ENCODE results near the gene FLACC1. TPM values are rescaled to one million over a fixed set of nuclear protein-coding genes. Genes with fewer than 3 reads are reported as not detected.

Gene FLACC1
- total RNA-seq, 4 donors from 2014 or later, result 2.3 to 5.0 (median 3.4) TPM

DNA sequence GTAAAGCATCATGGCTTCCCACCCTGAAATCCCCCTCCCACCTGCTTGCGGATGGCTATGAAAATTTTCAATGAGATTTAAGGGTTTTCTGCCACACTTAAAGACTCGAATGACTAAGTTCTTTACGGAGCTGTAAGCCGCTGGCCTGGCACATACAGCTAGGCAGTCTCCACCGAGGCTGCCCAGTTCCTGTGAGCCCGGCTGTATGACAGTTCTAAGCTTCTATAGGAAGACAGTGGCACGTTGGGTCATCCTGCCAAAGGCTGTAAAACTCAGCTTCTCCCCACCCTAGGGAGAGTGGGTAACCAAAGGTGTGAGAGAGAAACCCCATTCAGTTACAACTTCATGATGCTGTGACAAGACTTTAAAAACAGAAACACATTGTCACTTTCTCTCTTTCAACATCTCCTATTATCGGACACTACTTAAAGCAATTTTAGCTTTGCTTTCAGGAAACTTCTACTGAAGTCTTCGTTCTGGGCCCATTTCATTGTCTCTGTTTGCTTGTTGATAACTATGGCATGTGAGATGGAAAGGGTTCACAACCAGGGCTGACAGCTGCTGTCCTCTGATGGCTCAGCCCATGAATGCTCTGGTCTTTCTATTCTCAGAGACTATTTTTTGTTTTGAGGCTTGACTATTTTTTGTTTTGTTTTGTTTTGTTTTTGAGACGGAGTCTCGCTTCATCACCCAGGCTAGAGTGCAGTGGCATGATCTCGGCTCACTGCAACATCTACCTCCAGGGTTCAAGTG is 89.7 kb downstream of the FLACC1 start:
- TF ChIP-seq POLR2A (IDR thresholded peaks at IDR 0.05), result no peak
- TF ChIP-seq, protein P1, sequence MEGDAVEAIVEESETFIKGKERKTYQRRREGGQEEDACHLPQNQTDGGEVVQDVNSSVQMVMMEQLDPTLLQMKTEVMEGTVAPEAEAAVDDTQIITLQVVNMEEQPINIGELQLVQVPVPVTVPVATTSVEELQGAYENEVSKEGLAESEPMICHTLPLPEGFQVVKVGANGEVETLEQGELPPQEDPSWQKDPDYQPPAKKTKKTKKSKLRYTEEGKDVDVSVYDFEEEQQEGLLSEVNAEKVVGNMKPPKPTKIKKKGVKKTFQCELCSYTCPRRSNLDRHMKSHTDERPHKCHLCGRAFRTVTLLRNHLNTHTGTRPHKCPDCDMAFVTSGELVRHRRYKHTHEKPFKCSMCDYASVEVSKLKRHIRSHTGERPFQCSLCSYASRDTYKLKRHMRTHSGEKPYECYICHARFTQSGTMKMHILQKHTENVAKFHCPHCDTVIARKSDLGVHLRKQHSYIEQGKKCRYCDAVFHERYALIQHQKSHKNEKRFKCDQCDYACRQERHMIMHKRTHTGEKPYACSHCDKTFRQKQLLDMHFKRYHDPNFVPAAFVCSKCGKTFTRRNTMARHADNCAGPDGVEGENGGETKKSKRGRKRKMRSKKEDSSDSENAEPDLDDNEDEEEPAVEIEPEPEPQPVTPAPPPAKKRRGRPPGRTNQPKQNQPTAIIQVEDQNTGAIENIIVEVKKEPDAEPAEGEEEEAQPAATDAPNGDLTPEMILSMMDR (IDR thresholded peaks at IDR 0.05), result no peak
- no peak for DNase-seq
- Histone ChIP-seq H3K9me3 (no peaks in the 10 kb centered on the region), H3K4me3 (replicated peaks in 1 of 3) (no peak overlapping the region), H3K27me3 (no peaks in the 10 kb centered on the region), H3K36me3 (no peaks in the 10 kb centered on the region), H3K27ac (no peak overlapping the region), H3K4me1 (no peaks in the 10 kb centered on the region)
- intact Hi-C loops (cut with DNase I), result no loop called here
- 89 to 92% methylated on average over 12 of the region's 12 CpGs for WGBS, 2 donors

DNA sequence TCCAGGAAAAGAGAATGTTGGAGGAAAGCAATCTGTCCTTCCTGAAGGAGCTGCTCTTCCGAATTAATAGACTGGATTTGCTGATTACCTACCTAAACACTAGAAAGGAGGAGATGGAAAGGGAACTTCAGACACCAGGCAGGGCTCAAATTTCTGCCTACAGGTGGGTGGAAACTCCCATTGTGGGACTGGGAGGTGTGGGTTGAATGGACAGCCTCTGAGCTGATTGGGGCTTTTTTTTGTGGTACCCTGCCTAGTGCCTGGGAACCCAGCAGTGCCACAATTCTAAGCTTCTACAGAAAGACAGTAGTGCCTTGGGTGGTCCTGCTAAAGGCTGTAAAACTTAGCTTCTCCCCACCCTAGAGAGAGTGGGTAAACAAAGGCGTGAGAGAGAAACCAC is 90.5 kb downstream of the FLACC1 start:
- TF ChIP-seq POLR2A (IDR thresholded peaks at IDR 0.05), result no peak
- TF ChIP-seq, protein P1 (IDR thresholded peaks at IDR 0.05), result no peak

DNA sequence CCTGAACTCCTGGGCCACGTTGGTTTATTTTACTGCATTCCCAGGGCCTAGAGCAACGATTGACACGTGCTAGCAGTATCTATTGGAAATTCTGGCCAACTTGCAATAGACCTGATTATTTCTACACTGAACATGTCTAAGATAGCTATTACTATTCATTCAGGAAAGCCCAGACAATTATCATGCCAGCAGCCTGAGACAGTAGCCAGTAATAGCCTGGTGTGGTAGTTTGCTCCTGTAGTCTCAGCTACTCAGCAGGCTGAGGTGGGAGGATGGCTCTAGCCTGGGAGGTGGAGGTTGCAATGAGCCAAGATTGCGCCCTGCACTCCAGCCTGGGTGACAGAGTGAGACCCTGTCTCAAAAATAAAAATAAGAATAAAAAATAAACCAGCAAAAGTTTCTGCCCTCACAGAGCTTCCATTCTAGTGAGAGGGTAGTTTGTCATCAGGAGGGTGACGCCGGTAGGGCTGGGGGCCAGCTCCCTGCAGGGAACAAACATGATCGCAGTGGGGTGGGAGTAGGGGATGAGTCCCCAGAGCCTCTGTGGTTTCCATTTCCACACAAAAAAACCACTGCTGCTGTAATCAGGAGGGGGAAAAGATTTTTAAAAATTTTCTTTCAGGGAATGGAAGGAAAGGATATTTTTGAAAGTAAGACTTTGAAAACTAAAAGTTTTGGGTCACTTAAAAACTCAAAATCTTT is 92.5 kb downstream of the FLACC1 start:
- TF ChIP-seq POLR2A (IDR thresholded peaks at IDR 0.05), result no peak
- TF ChIP-seq, protein P1 (IDR thresholded peaks at IDR 0.05), result no peak
- no peaks in the 10 kb centered on the region for H3K27me3 ChIP-seq
- no peaks in the 10 kb centered on the region for H3K36me3 ChIP-seq
- no peaks in the 10 kb centered on the region for H3K9me3 ChIP-seq
- no peak overlapping the region for H3K4me3 ChIP-seq (replicated peaks in 1 of 3)
- no peak overlapping the region for H3K27ac ChIP-seq
- peaks cover 0 to 8% of the 10 kb centered on the region in 2 donors for H3K4me1 ChIP-seq
- intact Hi-C loops (cut with DNase I), result no loop called here
- WGBS, 2 donors, result 81 to 92% methylated on average over 7 of the region's 7 CpGs
- no peak for DNase-seq

More for the DNA sequence above, 90.5 kb downstream of the FLACC1 start:
- DNase-seq, result no peak
- Histone ChIP-seq H3K27me3 (no peaks in the 10 kb centered on the region), H3K4me1 (peaks cover 0 to 5% of the 10 kb centered on the region in 2 donors), H3K36me3 (no peaks in the 10 kb centered on the region), H3K4me3 (replicated peaks in 1 of 3) (no peak overlapping the region), H3K9me3 (no peaks in the 10 kb centered on the region), H3K27ac (no peak overlapping the region)
- 80 to 85% methylated on average over 2 of the region's 2 CpGs for WGBS, 2 donors
- intact Hi-C loops (cut with DNase I), result no loop called here

DNA sequence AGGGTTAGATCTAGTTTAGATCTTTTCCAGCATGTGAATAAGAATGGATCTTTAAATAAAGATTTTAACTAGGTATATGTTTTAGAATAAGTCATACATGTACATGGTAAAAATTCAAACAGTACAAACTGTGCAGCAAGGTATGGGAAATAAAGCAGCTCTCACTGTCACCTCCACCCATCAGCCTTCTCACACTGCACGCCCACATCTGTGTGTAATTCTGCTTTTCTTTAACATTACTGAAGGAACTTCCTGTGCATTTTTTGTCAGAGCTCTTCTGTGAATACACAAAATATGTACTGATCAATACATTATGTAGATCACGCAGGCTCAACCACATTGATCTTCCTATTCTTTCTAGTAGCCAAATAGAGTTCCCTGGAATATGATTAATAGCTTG is 93.4 kb downstream of the FLACC1 start:
- H3K27me3 ChIP-seq, result no peaks in the 10 kb centered on the region
- intact Hi-C loops (cut with DNase I), result no loop called here
- WGBS, 2 donors, result 94 to 96% methylated on average over 2 of the region's 2 CpGs
- H3K36me3 ChIP-seq, result no peaks in the 10 kb centered on the region
- peaks cover 0 to 12% of the 10 kb centered on the region in 2 donors for H3K4me1 ChIP-seq
- no peak for TF ChIP-seq POLR2A (IDR thresholded peaks at IDR 0.05)
- TF ChIP-seq, protein P1 (IDR thresholded peaks at IDR 0.05), result no peak
- no peak overlapping the region for H3K27ac ChIP-seq
- no peak overlapping the region for H3K4me3 ChIP-seq (replicated peaks in 1 of 3)
- DNase-seq, result no peak
- no peaks in the 10 kb centered on the region for H3K9me3 ChIP-seq

DNA sequence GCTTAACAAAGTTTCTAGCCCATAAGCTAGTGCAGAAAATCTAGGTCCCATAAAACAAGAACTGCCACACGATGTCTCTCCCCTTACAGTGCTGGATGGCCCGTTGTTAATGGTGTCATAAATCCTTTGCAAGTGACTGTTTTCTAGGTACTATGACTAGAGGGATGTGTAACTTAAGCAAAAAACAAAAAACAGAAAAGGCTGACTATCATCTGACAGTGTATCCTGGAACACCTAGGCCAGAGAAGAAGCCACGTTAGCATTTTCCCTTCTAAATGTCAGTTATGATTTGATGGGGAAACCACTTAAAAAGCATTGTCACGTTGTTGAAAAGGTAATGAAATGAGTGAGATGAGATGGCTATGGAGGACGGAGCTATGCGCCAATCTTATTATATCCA is 94.4 kb downstream of the FLACC1 start:
- no peak overlapping the region for H3K4me3 ChIP-seq (replicated peaks in 1 of 3)
- DNase-seq, result no peak
- no peaks in the 10 kb centered on the region for H3K27me3 ChIP-seq
- intact Hi-C loops (cut with DNase I), result no loop called here
- peaks cover 0 to 12% of the 10 kb centered on the region in 2 donors for H3K4me1 ChIP-seq
- H3K36me3 ChIP-seq, result no peaks in the 10 kb centered on the region
- WGBS, 2 donors, result 83 to 85% methylated on average over 6 of the region's 6 CpGs
- TF ChIP-seq, protein P1 (IDR thresholded peaks at IDR 0.05), result no peak
- TF ChIP-seq POLR2A (IDR thresholded peaks at IDR 0.05), result no peak
- H3K9me3 ChIP-seq, result no peaks in the 10 kb centered on the region
- H3K27ac ChIP-seq, result no peak overlapping the region
